Activated CD8-positive, alpha-beta T cell treated with anti-CD3 and anti-CD28 coated beads for 36 hours (primary cell): ENCODE results near the gene ARHGAP42. TPM values are rescaled to one million over a fixed set of nuclear protein-coding genes. Genes with fewer than 3 reads are reported as not detected.

ENCODE experiments used
- ATAC-seq: fragments of 200-7000 bp; cut with Tn5 transposase; one replicate; pipeline ENCODE4 v1.10.0; 2021; ENCODE audit warnings: mild to moderate bottlenecking, moderate library complexity
- CTCF ChIA-PET: fragments of 350-600 bp; sonication (Branson Sonifier 250); formaldehyde crosslinking; loops from one replicate; lab custom pipeline; 2021; ENCODE audit warnings: antibody characterized with exemption; lab: Charles Lee
- POLR2A ChIA-PET: fragments of 350-600 bp; sonication (Branson Sonifier 250); formaldehyde crosslinking; loops from one replicate; lab custom pipeline; 2021; ENCODE audit warnings: antibody characterized with exemption; lab: Charles Lee
- DNase-seq: peaks from one replicate; pipeline ENCODE4 v3.0.0-alpha.2; 2020
- H3K27ac Mint-ChIP-seq: one replicate; pipeline ENCODE4 v1.8.0; 2021; ENCODE audit warnings: mild to moderate bottlenecking, mixed read lengths
- H3K27me3 Mint-ChIP-seq: one replicate; pipeline ENCODE4 v1.8.0; 2021; ENCODE audit warnings: mixed read lengths
- H3K36me3 Mint-ChIP-seq: one replicate; pipeline ENCODE4 v1.8.0; 2021; ENCODE audit warnings: low read depth, mixed read lengths
- H3K4me1 Mint-ChIP-seq: one replicate; pipeline ENCODE4 v1.8.0; 2021; ENCODE audit warnings: low read depth, mixed read lengths
- H3K4me3 Mint-ChIP-seq: one replicate; pipeline ENCODE4 v1.8.0; 2021; ENCODE audit warnings: mild to moderate bottlenecking, moderate library complexity, mixed read lengths
- H3K9me3 Mint-ChIP-seq: one replicate; pipeline ENCODE4 v1.8.0; 2021; ENCODE audit warnings: mixed read lengths
- intact Hi-C: fragments of 100-400 bp; cut with micrococcal nuclease; formaldehyde crosslinking; loops from one replicate; pipeline ENCODE4 v1.10.0; 2022
- total RNA-seq, 2 experiments: library from RNA; stranded (reverse); gene quantifications; one replicate each; pipeline ENCODE4 v1.2.3, GENCODE V29; 2021
- TF ChIP-seq, protein P1 (sequence below): fragments of 200-600 bp; IDR thresholded peaks from one replicate; pipeline ENCODE4 v1.8.0; 2022; ENCODE audit warnings: antibody characterized with exemption, mild to moderate bottlenecking

Gene ARHGAP42
- total RNA-seq, 2 experiments from 2014 or later = 0.20 to 0.41 TPM

GRCh38 chr11:100706179-100706578 lies 19.1 kb downstream of the ARHGAP42 start:
- H3K36me3 Mint-ChIP-seq = no peaks in the 10 kb centered on the region
- peaks cover 1% of the 10 kb centered on the region for H3K9me3 Mint-ChIP-seq
- DNase-seq (no peak), ATAC-seq (no peak)
- H3K27ac Mint-ChIP-seq = no peak overlapping the region
- H3K4me3 Mint-ChIP-seq = no peak overlapping the region
- H3K27me3 Mint-ChIP-seq = no peaks in the 10 kb centered on the region
- CTCF ChIA-PET = interaction anchor here (3.0 kb wide), 1 partner anchor 18 kb away, joined by 8 read pairs; no protein-coding TSS in a partner anchor
- intact Hi-C loops = no loop called here
- TF ChIP-seq, protein P1, sequence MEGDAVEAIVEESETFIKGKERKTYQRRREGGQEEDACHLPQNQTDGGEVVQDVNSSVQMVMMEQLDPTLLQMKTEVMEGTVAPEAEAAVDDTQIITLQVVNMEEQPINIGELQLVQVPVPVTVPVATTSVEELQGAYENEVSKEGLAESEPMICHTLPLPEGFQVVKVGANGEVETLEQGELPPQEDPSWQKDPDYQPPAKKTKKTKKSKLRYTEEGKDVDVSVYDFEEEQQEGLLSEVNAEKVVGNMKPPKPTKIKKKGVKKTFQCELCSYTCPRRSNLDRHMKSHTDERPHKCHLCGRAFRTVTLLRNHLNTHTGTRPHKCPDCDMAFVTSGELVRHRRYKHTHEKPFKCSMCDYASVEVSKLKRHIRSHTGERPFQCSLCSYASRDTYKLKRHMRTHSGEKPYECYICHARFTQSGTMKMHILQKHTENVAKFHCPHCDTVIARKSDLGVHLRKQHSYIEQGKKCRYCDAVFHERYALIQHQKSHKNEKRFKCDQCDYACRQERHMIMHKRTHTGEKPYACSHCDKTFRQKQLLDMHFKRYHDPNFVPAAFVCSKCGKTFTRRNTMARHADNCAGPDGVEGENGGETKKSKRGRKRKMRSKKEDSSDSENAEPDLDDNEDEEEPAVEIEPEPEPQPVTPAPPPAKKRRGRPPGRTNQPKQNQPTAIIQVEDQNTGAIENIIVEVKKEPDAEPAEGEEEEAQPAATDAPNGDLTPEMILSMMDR = no peak
- POLR2A ChIA-PET = no interaction called here
- no peaks in the 10 kb centered on the region for H3K4me1 Mint-ChIP-seq

DNA sequence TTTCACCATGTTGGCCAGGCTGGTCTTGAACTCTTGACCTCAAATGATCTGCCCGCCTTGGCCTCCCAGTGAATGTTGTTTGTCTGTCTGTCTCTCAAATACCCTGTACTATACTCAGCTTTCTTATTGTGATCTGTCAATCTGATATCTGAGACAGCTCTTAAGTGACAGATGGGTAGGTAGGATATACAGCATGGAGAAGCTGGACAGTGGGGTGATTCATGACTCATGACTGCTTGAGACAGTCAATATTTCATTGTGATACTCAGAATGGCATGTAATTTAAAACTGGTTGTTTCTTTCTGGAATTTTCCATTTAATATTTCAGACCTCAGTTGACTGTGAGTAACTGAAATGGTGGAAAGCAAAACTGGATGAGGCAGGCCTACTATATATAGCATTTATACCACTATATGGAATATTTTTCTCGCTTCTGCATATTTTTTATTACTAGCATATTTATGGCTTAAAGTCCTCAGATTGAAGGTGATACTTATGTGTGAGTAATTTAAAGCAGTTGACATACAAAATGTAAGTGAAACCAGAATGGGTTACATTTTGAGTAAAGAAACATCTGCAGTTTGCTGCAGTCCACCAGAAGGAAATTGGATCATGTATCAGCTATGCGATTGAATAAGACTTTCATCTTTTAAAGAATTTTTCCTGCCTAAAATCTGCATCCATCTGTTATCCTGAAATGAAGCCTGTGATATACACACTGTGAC lies 22.3 kb downstream of the ARHGAP42 start:
- Mint-ChIP-seq H3K9me3 (peaks cover 1% of the 10 kb centered on the region), H3K27ac (no peak overlapping the region), H3K36me3 (no peaks in the 10 kb centered on the region), H3K4me1 (no peaks in the 10 kb centered on the region), H3K27me3 (no peaks in the 10 kb centered on the region), H3K4me3 (no peak overlapping the region)
- CTCF ChIA-PET = no interaction called here
- intact Hi-C loops = no loop called here
- ATAC-seq (no peak), DNase-seq (no peak)
- POLR2A ChIA-PET = no interaction called here
- TF ChIP-seq, protein P1 = no peak

DNA sequence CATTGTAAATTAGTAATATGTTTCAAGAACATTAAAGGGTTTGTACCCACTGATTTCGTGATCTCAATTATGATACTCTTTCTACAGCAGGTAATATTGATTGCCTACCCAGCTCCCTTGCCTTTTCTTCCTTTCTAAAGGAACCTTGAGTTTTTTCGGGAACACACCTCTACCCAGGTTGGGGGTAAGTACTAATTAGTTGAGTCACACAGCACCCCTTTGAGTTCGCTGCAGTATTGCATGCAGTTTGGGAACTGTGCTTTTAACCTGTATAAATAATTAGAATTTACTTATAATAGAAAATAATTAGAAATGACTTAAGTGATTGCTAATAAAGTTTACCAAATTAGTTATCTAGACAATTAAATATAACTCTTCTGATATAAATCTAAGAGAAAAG lies 24.9 kb downstream of the ARHGAP42 start:
- intact Hi-C loops = no loop called here
- Mint-ChIP-seq H3K36me3 (no peaks in the 10 kb centered on the region), H3K9me3 (peaks cover 1% of the 10 kb centered on the region), H3K4me1 (no peaks in the 10 kb centered on the region), H3K27ac (no peak overlapping the region), H3K27me3 (no peaks in the 10 kb centered on the region), H3K4me3 (no peak overlapping the region)
- TF ChIP-seq, protein P1 = no peak
- ChIA-PET POLR2A (no interaction called here), CTCF (interaction anchor here (1.0 kb wide), 1 partner anchor 24 kb away, joined by 4 read pairs; no protein-coding TSS in a partner anchor)
- no peak for ATAC-seq
- no peak for DNase-seq

DNA sequence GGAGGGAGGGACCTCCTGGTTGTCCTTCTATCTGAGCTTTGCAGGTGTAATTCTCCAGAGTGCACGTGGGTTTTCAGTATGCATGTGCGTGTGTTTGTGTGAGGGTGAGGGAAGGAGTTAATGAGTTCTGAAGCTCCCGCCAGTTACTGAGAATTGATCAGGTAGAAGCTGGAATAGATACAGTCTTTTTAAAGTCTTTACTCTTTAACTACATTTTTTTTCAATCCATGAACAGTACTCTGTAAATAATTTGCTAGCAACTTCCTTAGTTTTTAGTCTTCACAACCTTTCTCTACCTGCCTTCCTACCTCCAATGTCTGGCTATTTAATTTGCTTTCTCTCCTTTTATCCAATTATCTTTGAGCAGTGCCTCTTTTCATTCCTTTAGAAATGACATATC lies 25.5 kb downstream of the ARHGAP42 start:
- ChIA-PET CTCF (no interaction called here), POLR2A (no interaction called here)
- Mint-ChIP-seq H3K27me3 (no peaks in the 10 kb centered on the region), H3K4me3 (no peak overlapping the region), H3K36me3 (no peaks in the 10 kb centered on the region), H3K9me3 (peaks cover 1% of the 10 kb centered on the region), H3K4me1 (no peaks in the 10 kb centered on the region), H3K27ac (no peak overlapping the region)
- DNase-seq = no peak
- TF ChIP-seq, protein P1 = no peak
- no peak for ATAC-seq
- intact Hi-C loops = no loop called here

- no peak overlapping the region for H3K4me3 Mint-ChIP-seq
- ATAC-seq (no peak), DNase-seq (no peak)
- H3K36me3 Mint-ChIP-seq = no peaks in the 10 kb centered on the region
- CTCF ChIA-PET = interaction anchor here (1.3 kb wide), 1 partner anchor 10 kb away, joined by 3 read pairs; no protein-coding TSS in a partner anchor
- no peak overlapping the region for H3K27ac Mint-ChIP-seq
- no peaks in the 10 kb centered on the region for H3K4me1 Mint-ChIP-seq
- H3K9me3 Mint-ChIP-seq = peaks cover 1% of the 10 kb centered on the region
- POLR2A ChIA-PET = no interaction called here
- intact Hi-C loops = no loop called here
- no peaks in the 10 kb centered on the region for H3K27me3 Mint-ChIP-seq
- TF ChIP-seq, protein P1 = no peak
Measured at GRCh38 chr11:100715165-100715761, 28.2 kb downstream of the ARHGAP42 start.
